Neural cell (in vitro differentiated cells): ENCODE results near the gene DYNC2LI1. TPM values are rescaled to one million over a fixed set of nuclear protein-coding genes. Genes with fewer than 3 reads are reported as not detected.

Experiments used
- H2AFZ ChIP-seq: fragments of 200-600, 300-800 bp; sonication (generic), shearing (Covaris generic); 2 replicates; pipeline ENCODE4 v1.6.0; 2014; ENCODE audit warnings: low read depth, mild to moderate bottlenecking, antibody characterized with exemption, low read length, moderate library complexity
- H3F3A ChIP-seq: fragments of 200-600 bp; shearing (Covaris generic); 2 replicates; pipeline ENCODE4 v1.6.1; 2016; ENCODE audit warnings: mild to moderate bottlenecking, moderate library complexity, mixed read lengths, antibody characterized with exemption, low read length; ENCODE audit not compliant: insufficient read depth, poor library complexity, severe bottlenecking
- H3K27ac ChIP-seq: fragments of 200-600, 300-800 bp; sonication (generic), shearing (Covaris generic); 2 replicates; pipeline ENCODE4 v1.5.1; 2014; ENCODE audit warnings: mild to moderate bottlenecking, low read length, moderate library complexity
- H3K27me3 ChIP-seq: fragments of 300-800, 200-600 bp; sonication (generic), shearing (Covaris generic); 2 replicates; pipeline ENCODE4 v1.6.0; 2014; ENCODE audit warnings: mild to moderate bottlenecking, low read depth, low read length, moderate library complexity; ENCODE audit not compliant: insufficient read depth
- H3K36me3 ChIP-seq: fragments of 300-800, 200-600 bp; sonication (generic), shearing (Covaris generic); 2 replicates; pipeline ENCODE4 v1.5.1; 2014; ENCODE audit warnings: mild to moderate bottlenecking, antibody characterized with exemption, low read length, moderate library complexity; ENCODE audit not compliant: insufficient read depth
- H3K4me2 ChIP-seq: fragments of 300-800, 200-600 bp; sonication (generic), shearing (Covaris generic); 2 replicates; pipeline ENCODE4 v1.6.0; 2014; ENCODE audit warnings: mild to moderate bottlenecking, low read length
- H3K4me3 ChIP-seq: fragments of 300-800, 200-600 bp; sonication (generic), shearing (Covaris generic); 2 replicates; pipeline ENCODE4 v1.5.1; 2014; ENCODE audit warnings: mild to moderate bottlenecking, low read length, moderate library complexity
- H3K79me2 ChIP-seq: fragments of 200-600 bp; shearing (Covaris generic); replicated peaks from 2 replicates; pipeline ENCODE4 v1.6.0; 2014; ENCODE audit warnings: mild to moderate bottlenecking, low read length, moderate library complexity; ENCODE audit not compliant: insufficient read depth
- H3K9ac ChIP-seq: fragments of 300-800, 200-600 bp; sonication (generic), shearing (Covaris generic); 2 replicates; pipeline ENCODE4 v1.6.1; 2016; ENCODE audit warnings: mild to moderate bottlenecking, low read length, mixed read lengths
- H3K9me2 ChIP-seq: fragments of 200-600 bp; shearing (Covaris generic); 2 replicates; pipeline ENCODE4 v1.6.1; 2016; ENCODE audit warnings: mild to moderate bottlenecking, low read length, mixed read lengths; ENCODE audit not compliant: insufficient read depth
- H3K9me3 ChIP-seq: fragments of 200-600, 300-800 bp; sonication (generic), shearing (Covaris generic); 2 replicates; pipeline ENCODE4 v1.6.1; 2016; ENCODE audit warnings: mild to moderate bottlenecking, mixed run types, low read length, moderate library complexity, mixed read lengths
- H4K20me1 ChIP-seq: fragments of 200-600 bp; shearing (Covaris generic); 2 replicates; pipeline ENCODE4 v1.6.1; 2016; ENCODE audit warnings: mild to moderate bottlenecking, mixed run types; ENCODE audit not compliant: insufficient read depth
- CTCF ChIP-seq: fragments of 450-650 bp; IDR thresholded peaks from 2 replicates; pipeline ENCODE4 v1.5.1; 2014; ENCODE audit warnings: antibody characterized with exemption, mild to moderate bottlenecking, moderate library complexity; ENCODE audit not compliant: poor library complexity, severe bottlenecking
- EZH2 ChIP-seq: fragments of 200-600, 300-800 bp; shearing (Covaris generic), sonication (generic); IDR thresholded peaks from 2 replicates; pipeline ENCODE4 v1.6.1; 2014; ENCODE audit warnings: antibody characterized with exemption, low read length, borderline replicate concordance, mild to moderate bottlenecking; ENCODE audit not compliant: insufficient read depth, poor library complexity, severe bottlenecking
- MXI1 ChIP-seq: fragments of 450-650 bp; conservative IDR thresholded peaks from 2 replicates; pipeline ENCODE4 v1.6.1; 2014; ENCODE audit warnings: antibody characterized with exemption, mild to moderate bottlenecking; ENCODE audit not compliant: poor library complexity, severe bottlenecking
- POLR2AphosphoS5 ChIP-seq: IDR thresholded peaks from 2 replicates; pipeline ENCODE4 v1.6.1; 2012
- RAD21 ChIP-seq: fragments of 450-650 bp; conservative IDR thresholded peaks from 2 replicates; pipeline ENCODE4 v1.6.1; 2014; ENCODE audit warnings: antibody characterized with exemption, mild to moderate bottlenecking, moderate library complexity
- REST ChIP-seq: IDR thresholded peaks from 2 replicates; pipeline ENCODE4 v1.6.1; 2012; ENCODE audit warnings: borderline replicate concordance
- SMC3 ChIP-seq: fragments of 450-650 bp; conservative IDR thresholded peaks from 2 replicates; pipeline ENCODE4 v1.6.1; 2014; ENCODE audit warnings: antibody characterized with exemption, mild to moderate bottlenecking, moderate library complexity; ENCODE audit not compliant: poor library complexity
- TAF1 ChIP-seq: IDR thresholded peaks from 2 replicates; pipeline ENCODE4 v1.6.1; 2012; ENCODE audit warnings: low read depth
- polyA plus RNA-seq: library from polyadenylated mRNA; depleted of rRNA; stranded (reverse); fragments of >200 nt; gene quantifications from 2 replicates; pipeline ENCODE4 v1.2.3, GENCODE V29; 2014

DYNC2LI1 gene
- polyA plus RNA-seq, 1 donor from 2014 or later: 80.6 TPM

GRCh38 chr2:43824951-43825493 lies 51.2 kb downstream of the DYNC2LI1 start:
- Histone ChIP-seq H3K9me3 (no peaks in the 10 kb centered on the region), H4K20me1 (no peaks in the 10 kb centered on the region), H3K36me3 (no peaks in the 10 kb centered on the region), H3K4me3 (no peak overlapping the region), H3K4me2 (no peak overlapping the region), H3K27ac (no peak overlapping the region), H2AFZ (no peak overlapping the region), H3K9ac (no peak overlapping the region), H3K27me3 (no peaks in the 10 kb centered on the region), H3K9me2 (no peaks in the 10 kb centered on the region), H3F3A (no peaks in the 10 kb centered on the region), H3K79me2 (no peaks in the 10 kb centered on the region)
- no peak for TF ChIP-seq CTCF
- no peak for TF ChIP-seq RAD21
- TF ChIP-seq SMC3: no peak
- TF ChIP-seq REST: no peak
- TF ChIP-seq TAF1: no peak
- no peak for TF ChIP-seq MXI1
- no peak for TF ChIP-seq EZH2

- H3K4me3 ChIP-seq: no peak overlapping the region
- no peak overlapping the region for H2AFZ ChIP-seq
- H4K20me1 ChIP-seq: no peaks in the 10 kb centered on the region
- H3K9me3 ChIP-seq: no peaks in the 10 kb centered on the region
- no peak overlapping the region for H3K27ac ChIP-seq
- no peak for TF ChIP-seq SMC3
- no peak for TF ChIP-seq TAF1
- TF ChIP-seq RAD21: no peak
- no peak for TF ChIP-seq REST
- no peak for TF ChIP-seq POLR2AphosphoS5
- TF ChIP-seq EZH2: no peak
- H3K36me3 ChIP-seq: no peaks in the 10 kb centered on the region
- H3K4me2 ChIP-seq: no peak overlapping the region
- no peaks in the 10 kb centered on the region for H3F3A ChIP-seq
- H3K9ac ChIP-seq: no peak overlapping the region
- no peaks in the 10 kb centered on the region for H3K9me2 ChIP-seq
- H3K79me2 ChIP-seq: no peaks in the 10 kb centered on the region
- no peaks in the 10 kb centered on the region for H3K27me3 ChIP-seq
Observed at GRCh38 chr2:43825841-43826240, 52.0 kb downstream of the DYNC2LI1 start.
